ENCODE results near the gene FGGY. TPM values are rescaled to one million over a fixed set of nuclear protein-coding genes. Genes with fewer than 3 reads are reported as not detected.
"Not testable (repeated sequence)": the region's sequence is repeated elsewhere in the genome, so short reads cannot be mapped to it uniquely, and the experiment has no call there.

Gene FGGY
- total RNA-seq, 1 experiment from 2014 or later, result 6.4 TPM

DNA sequence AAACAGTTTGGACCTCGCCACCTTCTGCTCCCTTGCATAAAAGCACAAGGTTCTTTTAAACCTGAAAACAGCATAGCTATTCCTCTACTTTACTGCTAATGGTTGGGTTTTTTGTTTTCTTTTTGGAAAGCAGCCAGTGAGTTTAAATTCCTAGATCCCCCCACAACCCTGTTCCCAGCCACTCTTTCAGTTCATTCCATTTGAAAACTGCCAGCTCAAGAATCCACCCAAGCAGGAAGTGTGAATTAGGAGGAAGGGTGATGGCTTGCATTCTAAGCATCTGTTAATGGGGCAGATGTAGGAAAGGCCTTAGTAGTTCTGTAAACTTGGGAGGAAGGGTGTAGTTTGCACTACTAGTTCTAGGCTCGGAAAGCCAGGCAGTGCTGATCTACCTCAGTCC lies 344.9 kb downstream of the FGGY start:
- intact Hi-C loops (cut with micrococcal nuclease; ENCODE audit: unreplicated experiment), result no loop called here
- H3K27me3 Mint-ChIP-seq (ENCODE audit: insufficient read depth, unreplicated experiment), result no peaks in the 10 kb centered on the region
- Histone ChIP-seq H3K9me3 (no peaks in the 10 kb centered on the region), H3K27me3 (replicated peaks; ENCODE audit: control insufficient read depth, insufficient read depth, low read length) (no peaks in the 10 kb centered on the region), H3K4me1 (no peaks in the 10 kb centered on the region), H3K4me3 (ENCODE audit: low read depth, low read length) (no peak overlapping the region), H3K36me3 (ENCODE audit: control insufficient read depth, insufficient read depth, low read length) (no peaks in the 10 kb centered on the region)
- no TSS peak for BruUV-seq (replicated peaks)
- ChIA-PET POLR2A (no interaction called here), CTCF (no interaction called here)
- no peak overlapping the region for H3K27ac Mint-ChIP-seq (ENCODE audit: unreplicated experiment)
- TF ChIP-seq CTCF (IDR thresholded peaks at IDR 0.05; ENCODE audit: insufficient read depth in 1 of 2, low read depth in 1 of 2, low read length in 1 of 2, severe bottlenecking in 1 of 2, unreplicated experiment in 1 of 2), result no peak
- H3K4me3 Mint-ChIP-seq (ENCODE audit: unreplicated experiment), result no peak overlapping the region
- H3K4me1 Mint-ChIP-seq (ENCODE audit: low read depth, unreplicated experiment), result no peaks in the 10 kb centered on the region
- H3K36me3 Mint-ChIP-seq (ENCODE audit: insufficient read depth, unreplicated experiment), result no peaks in the 10 kb centered on the region
- no peak for DNase-seq
- no peaks in the 10 kb centered on the region for H3K9me3 Mint-ChIP-seq (ENCODE audit: unreplicated experiment)

- no peak overlapping the region for H3K4me3 ChIP-seq (ENCODE audit: low read depth, low read length)
- Mint-ChIP-seq H3K4me1 (ENCODE audit: low read depth, unreplicated experiment) (no peaks in the 10 kb centered on the region), H3K4me3 (ENCODE audit: unreplicated experiment) (no peak overlapping the region), H3K36me3 (ENCODE audit: insufficient read depth, unreplicated experiment) (no peaks in the 10 kb centered on the region), H3K27me3 (ENCODE audit: insufficient read depth, unreplicated experiment) (no peaks in the 10 kb centered on the region), H3K27ac (ENCODE audit: unreplicated experiment) (no peak overlapping the region), H3K9me3 (ENCODE audit: unreplicated experiment) (no peaks in the 10 kb centered on the region)
- no peaks in the 10 kb centered on the region for H3K4me1 ChIP-seq
- no peak for TF ChIP-seq CTCF (IDR thresholded peaks at IDR 0.05; ENCODE audit: insufficient read depth in 1 of 2, low read depth in 1 of 2, low read length in 1 of 2, severe bottlenecking in 1 of 2, unreplicated experiment in 1 of 2)
- H3K27me3 ChIP-seq (replicated peaks; ENCODE audit: control insufficient read depth, insufficient read depth, low read length), result no peaks in the 10 kb centered on the region
- no peaks in the 10 kb centered on the region for H3K36me3 ChIP-seq (ENCODE audit: control insufficient read depth, insufficient read depth, low read length)
- ChIA-PET CTCF (no interaction called here), POLR2A (no interaction called here)
- DNase-seq, result no peak
- BruUV-seq (replicated peaks), result no TSS peak
- H3K9me3 ChIP-seq, result no peaks in the 10 kb centered on the region
- intact Hi-C loops (cut with micrococcal nuclease; ENCODE audit: unreplicated experiment), result no loop called here
These were observed 346.6 kb downstream of the FGGY start for GRCh38 chr1:59643526-59643925.

GRCh38 chr1:59645893-59646292 lies 349.0 kb downstream of the FGGY start:
- intact Hi-C loops (cut with micrococcal nuclease; ENCODE audit: unreplicated experiment), result no loop called here
- Histone ChIP-seq H3K4me1 (no peaks in the 10 kb centered on the region), H3K27me3 (replicated peaks; ENCODE audit: control insufficient read depth, insufficient read depth, low read length) (no peaks in the 10 kb centered on the region), H3K9me3 (no peaks in the 10 kb centered on the region), H3K36me3 (ENCODE audit: control insufficient read depth, insufficient read depth, low read length) (no peaks in the 10 kb centered on the region), H3K4me3 (ENCODE audit: low read depth, low read length) (no peak overlapping the region)
- Mint-ChIP-seq H3K27ac (ENCODE audit: unreplicated experiment) (no peak overlapping the region), H3K27me3 (ENCODE audit: insufficient read depth, unreplicated experiment) (no peaks in the 10 kb centered on the region), H3K36me3 (ENCODE audit: insufficient read depth, unreplicated experiment) (no peaks in the 10 kb centered on the region), H3K9me3 (ENCODE audit: unreplicated experiment) (no peaks in the 10 kb centered on the region), H3K4me1 (ENCODE audit: low read depth, unreplicated experiment) (no peaks in the 10 kb centered on the region), H3K4me3 (ENCODE audit: unreplicated experiment) (no peak overlapping the region)
- TF ChIP-seq CTCF (IDR thresholded peaks at IDR 0.05; ENCODE audit: insufficient read depth in 1 of 2, low read depth in 1 of 2, low read length in 1 of 2, severe bottlenecking in 1 of 2, unreplicated experiment in 1 of 2), result no peak
- BruUV-seq (replicated peaks), result no TSS peak
- no peak for DNase-seq
- ChIA-PET CTCF (no interaction called here), POLR2A (no interaction called here)

DNA sequence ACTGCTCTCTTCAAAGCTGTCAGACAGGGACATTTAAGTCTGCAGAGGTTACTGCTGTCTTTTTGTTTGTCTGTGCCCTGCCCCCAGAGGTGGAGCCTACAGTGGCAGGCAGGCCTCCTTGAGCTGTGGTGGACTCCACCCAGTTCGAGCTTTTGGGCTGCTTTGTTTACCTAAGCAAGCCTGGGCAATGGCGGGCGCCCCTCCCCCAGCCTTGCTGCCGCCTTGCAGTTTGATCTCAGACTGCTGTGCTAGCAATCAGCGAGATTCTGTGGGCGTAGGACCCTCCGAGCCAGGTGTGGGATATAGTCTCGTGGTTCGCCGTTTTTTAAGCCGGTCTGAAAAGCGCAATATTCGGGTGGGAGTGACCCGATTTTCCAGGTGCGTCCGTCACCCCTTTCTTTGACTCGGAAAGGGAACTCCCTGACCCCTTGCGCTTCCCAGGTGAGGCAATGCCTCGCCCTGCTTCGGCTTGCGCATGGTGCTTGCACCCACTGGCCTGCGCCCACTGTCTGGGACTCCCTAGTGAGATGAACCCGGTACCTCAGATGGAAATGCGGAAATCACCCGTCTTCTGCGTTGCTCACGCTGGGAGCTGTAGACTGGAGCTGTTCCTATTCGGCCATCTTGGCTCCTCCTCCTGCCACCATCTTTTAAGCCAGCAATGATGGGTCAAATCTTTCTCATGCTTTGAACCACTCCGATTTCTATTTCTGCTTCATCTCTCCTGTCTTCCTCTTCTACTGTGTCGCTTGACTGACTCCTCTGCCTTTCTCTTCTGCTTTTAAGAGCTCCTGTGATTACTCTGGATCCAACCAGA lies 356.5 kb downstream of the FGGY start:
- H3K9me3 ChIP-seq; BruUV-seq (replicated peaks); H3K4me3 ChIP-seq (ENCODE audit: low read depth, low read length); CTCF ChIA-PET; H3K27me3 Mint-ChIP-seq (ENCODE audit: insufficient read depth, unreplicated experiment); H3K36me3 ChIP-seq (ENCODE audit: control insufficient read depth, insufficient read depth, low read length); H3K4me1 ChIP-seq; H3K27ac Mint-ChIP-seq (ENCODE audit: unreplicated experiment); intact Hi-C loops (cut with micrococcal nuclease; ENCODE audit: unreplicated experiment); H3K4me1 Mint-ChIP-seq (ENCODE audit: low read depth, unreplicated experiment); DNase-seq; H3K36me3 Mint-ChIP-seq (ENCODE audit: insufficient read depth, unreplicated experiment); H3K9me3 Mint-ChIP-seq (ENCODE audit: unreplicated experiment); H3K4me3 Mint-ChIP-seq (ENCODE audit: unreplicated experiment); POLR2A ChIA-PET; H3K27me3 ChIP-seq (replicated peaks; ENCODE audit: control insufficient read depth, insufficient read depth, low read length): not testable (repeated sequence)

Data from Caco-2 (cell line).